HCT116 (cell line): ENCODE data around the gene HORMAD2.

Experiments used
- ATF3 ChIP-seq: IDR thresholded peaks from 2 replicates; pipeline ENCODE4 v1.6.1; 2012
- CTCF ChIP-seq, 3 experiments: fragments of 200-600 bp in 1 of 3; sonication (generic) in 1 of 3; IDR thresholded peaks in 2 of 3; conservative IDR thresholded peaks in 1 of 3; 2 replicates each; pipeline ENCODE4 v1.5.1; 2012 to 2017; ENCODE audit warnings: low read depth in 2 of 3, low read length in 2 of 3, antibody characterized with exemption in 1 of 3, borderline replicate concordance in 1 of 3, control low read depth in 1 of 3, mild to moderate bottlenecking in 1 of 3, mixed read lengths in 1 of 3, mixed run types in 1 of 3, moderate library complexity in 1 of 3; ENCODE audit not compliant: insufficient read depth in 1 of 3
- EGR1 ChIP-seq: IDR thresholded peaks from 2 replicates; pipeline ENCODE4 v1.6.1; 2012; ENCODE audit warnings: low read depth
- ELF1 ChIP-seq: IDR thresholded peaks from 2 replicates; pipeline ENCODE4 v1.6.1; 2012; ENCODE audit warnings: low read depth, borderline replicate concordance
- EZH2 ChIP-seq: fragments of 200-600 bp; sonication (generic); IDR thresholded peaks from 2 replicates; pipeline ENCODE4 v1.6.1; 2017; ENCODE audit warnings: antibody characterized with exemption, mixed run types
- EZH2phosphoT487 ChIP-seq: fragments of 200-600 bp; IDR thresholded peaks from 2 replicates; pipeline ENCODE4 v1.6.1; 2018; ENCODE audit warnings: antibody characterized with exemption, borderline replicate concordance
- FOSL1 ChIP-seq: IDR thresholded peaks from 2 replicates; pipeline ENCODE4 v1.6.1; 2012; ENCODE audit warnings: low read depth
- JUND ChIP-seq: IDR thresholded peaks from 2 replicates; pipeline ENCODE4 v1.6.1; 2012
- MAX ChIP-seq: IDR thresholded peaks from 2 replicates; pipeline ENCODE4 v1.6.1; 2012
- POLR2A ChIP-seq: IDR thresholded peaks from 2 replicates; pipeline ENCODE4 v1.7.0; 2011; ENCODE audit warnings: borderline replicate concordance; ENCODE audit not compliant: insufficient read depth, insufficient read length; ENCODE audit errors: extremely low read depth
- POLR2AphosphoS5 ChIP-seq: IDR thresholded peaks from 2 replicates; pipeline ENCODE4 v1.6.1; 2011; ENCODE audit warnings: mild to moderate bottlenecking, low read depth, low read length, moderate library complexity
- RAD21 ChIP-seq: IDR thresholded peaks from 2 replicates; pipeline ENCODE4 v1.6.1; 2012; ENCODE audit warnings: low read depth, mild to moderate bottlenecking
- YY1 ChIP-seq: IDR thresholded peaks from 2 replicates; pipeline ENCODE4 v1.6.1; 2011; ENCODE audit warnings: low read length, low read depth, moderate library complexity, mild to moderate bottlenecking; ENCODE audit not compliant: insufficient replicate concordance; ENCODE audit errors: extremely low read depth

DNA sequence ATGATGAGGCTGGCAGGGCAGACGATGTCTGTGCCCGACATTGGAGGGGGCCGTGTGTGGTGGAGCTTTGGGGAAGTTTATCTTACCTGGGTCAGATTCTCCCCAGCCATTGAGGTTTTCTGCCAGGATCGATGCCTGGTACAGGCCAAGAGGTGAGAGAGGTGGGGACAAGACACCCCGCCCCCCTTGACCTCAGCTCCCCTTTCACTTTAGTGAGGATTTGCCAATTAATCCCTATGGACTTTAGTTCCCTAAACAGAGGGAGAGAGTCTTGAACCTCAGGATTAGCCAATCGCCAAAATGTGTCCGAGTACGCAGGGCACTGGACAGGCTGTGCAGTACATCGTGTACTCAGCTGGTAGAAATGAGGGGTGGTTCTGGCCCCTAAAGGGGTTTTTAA lies 541 bp downstream of the HORMAD2 start:
- TF ChIP-seq EZH2 (no peak), MAX (no peak), CTCF (IDR thresholded peaks at IDR 0.05 in 2 of 3, conservative IDR thresholded peaks at IDR 0.05 in 1 of 3; ENCODE audit: borderline replicate concordance in 1 of 3, insufficient read depth in 1 of 3, low read depth in 2 of 3, low read length in 2 of 3) (no peak), JUND (no peak), POLR2A (no peak), YY1 (no peak), POLR2AphosphoS5 (no peak), EZH2phosphoT487 (no peak), ATF3 (no peak), ELF1 (no peak), RAD21 (no peak), FOSL1 (no peak), EGR1 (no peak)
